GM21515 (cell line): ENCODE results near the gene SFXN4.
"Not testable (repeated sequence)": the region's sequence is repeated elsewhere in the genome, so short reads cannot be mapped to it uniquely, and the experiment has no call there.

Source experiments
- ATAC-seq: cut with Tn5 transposase; IDR thresholded peaks from one replicate; pipeline ENCODE4 v1.9.1; 2021; ENCODE audit not compliant: unreplicated experiment

Gene SFXN4

DNA sequence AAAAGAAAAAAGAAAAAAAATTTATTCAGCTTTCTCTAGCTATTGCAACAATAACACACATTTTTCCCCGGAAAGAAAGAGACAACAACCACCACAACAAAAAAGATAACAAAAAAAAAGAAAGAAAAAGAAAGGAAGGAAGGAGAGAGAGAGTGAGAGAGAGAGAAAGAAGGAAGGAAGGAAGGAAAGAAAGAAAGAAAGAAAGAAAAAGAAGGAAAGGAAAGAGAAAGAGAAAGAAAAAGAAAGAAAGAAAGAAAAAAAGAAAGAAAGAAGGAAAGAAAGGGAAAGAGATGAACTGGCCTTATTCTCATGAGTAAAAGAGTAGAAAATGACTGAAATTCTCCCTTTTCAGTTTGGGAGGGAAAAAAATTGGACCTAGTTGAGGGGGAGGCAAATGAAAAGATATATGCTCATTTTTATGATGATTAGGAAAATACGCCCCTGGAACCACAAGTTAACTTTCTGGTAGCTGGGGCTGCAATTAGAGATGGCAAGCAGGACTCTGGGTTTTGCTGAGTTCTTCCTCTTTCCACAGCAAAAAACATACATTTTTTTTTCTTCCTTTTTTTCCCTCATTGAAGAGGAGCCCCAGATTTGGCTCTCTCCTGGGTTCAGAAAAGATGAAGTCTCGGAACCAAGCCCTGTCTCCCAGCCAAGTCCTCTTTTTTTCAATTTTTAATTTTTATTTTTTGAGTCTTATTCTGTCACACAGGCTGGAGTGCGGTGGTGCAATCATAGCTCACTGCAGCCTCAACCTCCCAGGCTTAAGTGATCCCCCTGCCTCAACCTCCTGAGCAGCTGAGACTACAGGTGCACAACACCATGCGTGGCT, 25.7 kb upstream of the SFXN4 start:
- ATAC-seq: no peak

- ATAC-seq: no peak
These were observed 24.8 kb upstream of the SFXN4 start for GRCh38 chr10:119190353-119190752.

DNA sequence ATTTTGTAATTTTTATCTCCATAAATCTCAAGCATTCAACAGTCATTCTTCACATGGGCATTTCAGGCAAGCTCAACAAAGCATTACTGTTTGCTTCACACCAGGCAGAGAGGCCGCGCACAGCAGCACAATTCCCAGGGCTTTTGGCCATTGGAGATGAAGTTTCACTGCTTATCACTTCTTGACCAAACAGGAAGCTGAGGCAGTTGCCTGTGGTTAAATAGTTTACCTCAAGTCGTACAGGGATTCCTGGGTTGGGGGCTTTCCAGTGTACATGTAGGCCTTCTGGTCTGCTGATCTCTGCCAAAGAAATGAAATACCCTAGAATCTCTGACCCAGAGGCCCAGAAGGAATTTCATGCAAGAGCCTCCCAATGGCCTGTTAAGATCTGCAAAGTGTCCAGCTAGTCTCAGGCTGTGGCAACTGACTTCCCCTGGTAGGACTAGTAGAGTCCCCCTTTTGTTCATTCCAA, 24.3 kb upstream of the SFXN4 start:
- no peak for ATAC-seq

DNA sequence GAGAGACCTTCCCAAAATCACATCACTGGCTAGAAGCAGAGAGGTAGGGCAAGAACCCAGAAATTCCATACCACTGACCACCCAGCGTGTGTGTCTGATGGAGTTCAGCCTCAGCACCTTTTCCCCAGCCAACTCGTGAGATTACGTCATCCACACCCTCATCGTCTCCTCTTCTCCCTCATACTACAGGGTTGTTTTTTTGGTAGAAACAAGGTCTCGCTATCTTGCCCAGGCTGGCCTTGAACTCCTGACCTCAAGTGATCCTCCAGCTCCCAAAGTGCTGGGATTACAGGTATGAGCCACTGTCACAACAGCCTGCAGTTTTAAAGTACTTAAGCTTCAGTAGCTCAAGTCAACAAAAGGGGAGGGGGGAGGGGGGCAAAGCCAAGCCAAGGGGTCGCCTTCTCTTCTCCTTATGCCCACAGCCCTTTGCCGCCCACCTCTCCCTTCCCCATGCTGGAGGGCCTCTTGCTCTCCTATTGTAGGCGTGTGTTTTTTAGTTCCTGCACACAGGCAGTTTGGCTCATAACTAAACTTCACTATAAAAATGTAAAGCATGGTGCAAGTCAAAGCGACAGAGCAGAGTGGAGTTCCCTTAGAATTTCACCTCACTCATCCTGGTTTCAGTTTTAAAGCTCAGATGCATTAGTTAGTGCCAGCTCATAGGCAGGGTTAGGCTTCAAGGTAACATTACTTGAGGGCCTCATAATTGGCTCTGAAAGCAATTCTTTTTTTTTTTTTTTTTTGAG, 18.3 kb upstream of the SFXN4 start:
- no peak for ATAC-seq

GRCh38 chr10:119180850-119181400, 15.4 kb upstream of the SFXN4 start:
- ATAC-seq: not testable (repeated sequence)

GRCh38 chr10:119178372-119179119, 13.0 kb upstream of the SFXN4 start, which contains the start of gene PRDX3:
PRDX3 (minus strand) TSS chr10:119178812; CDS start chr10:119178790, 22 bp downstream.
- ATAC-seq: peak; percentile 88

DNA sequence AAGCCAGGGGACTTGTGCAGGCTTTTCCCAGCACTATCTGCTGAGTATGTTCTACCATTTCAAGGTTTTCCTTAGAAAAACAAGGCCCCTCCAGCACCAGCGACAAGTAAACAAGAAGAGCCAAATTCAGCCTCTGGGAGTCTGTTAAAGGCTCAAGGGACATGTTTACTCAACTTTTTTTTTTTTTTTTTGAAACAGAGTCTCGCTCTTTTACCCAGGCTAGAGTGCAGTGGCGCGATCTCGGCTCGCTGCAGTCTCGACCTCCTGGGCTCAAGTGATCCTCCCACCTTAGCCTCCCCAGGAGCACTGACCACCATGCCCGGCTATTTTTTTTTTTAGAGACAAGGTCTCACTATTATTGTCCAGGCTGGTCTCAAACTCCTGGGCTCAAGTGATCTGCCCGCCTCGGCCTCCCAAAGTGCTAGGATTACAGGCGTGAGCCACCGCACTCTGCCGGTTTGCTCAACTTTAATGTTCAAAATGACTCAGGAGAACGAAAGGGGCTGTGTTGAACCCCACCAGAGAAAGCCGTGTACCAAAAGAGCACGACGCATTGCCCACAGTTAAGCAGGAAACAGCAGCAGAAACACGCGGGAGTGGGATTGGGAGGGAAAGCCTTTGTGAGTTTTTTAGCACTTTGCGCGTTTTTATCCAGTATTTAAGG, 12.3 kb upstream of the SFXN4 start:
- peak; percentile 17 for ATAC-seq

- no peak for ATAC-seq
These were observed 10.7 kb upstream of the SFXN4 start for GRCh38 chr10:119176166-119176565.

DNA sequence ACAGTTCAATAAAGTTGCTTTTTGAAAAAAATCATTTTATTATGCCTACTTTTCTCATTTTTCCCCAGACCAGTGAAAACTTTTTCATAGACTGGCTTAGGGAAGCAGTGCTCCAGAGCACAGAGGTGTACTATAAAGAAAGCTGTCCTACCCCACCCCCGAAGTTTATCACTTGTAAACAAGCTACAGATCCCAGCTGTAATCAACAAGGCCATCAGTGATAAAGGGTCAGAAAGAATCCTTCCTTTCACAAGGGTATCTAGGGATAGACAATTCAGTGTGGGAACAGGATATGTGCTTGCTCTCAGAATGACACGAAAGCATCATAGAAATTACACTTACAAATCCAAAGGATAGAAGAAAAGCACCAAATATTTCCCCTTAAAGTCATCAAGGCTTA, 8.6 kb upstream of the SFXN4 start:
- no peak for ATAC-seq

DNA sequence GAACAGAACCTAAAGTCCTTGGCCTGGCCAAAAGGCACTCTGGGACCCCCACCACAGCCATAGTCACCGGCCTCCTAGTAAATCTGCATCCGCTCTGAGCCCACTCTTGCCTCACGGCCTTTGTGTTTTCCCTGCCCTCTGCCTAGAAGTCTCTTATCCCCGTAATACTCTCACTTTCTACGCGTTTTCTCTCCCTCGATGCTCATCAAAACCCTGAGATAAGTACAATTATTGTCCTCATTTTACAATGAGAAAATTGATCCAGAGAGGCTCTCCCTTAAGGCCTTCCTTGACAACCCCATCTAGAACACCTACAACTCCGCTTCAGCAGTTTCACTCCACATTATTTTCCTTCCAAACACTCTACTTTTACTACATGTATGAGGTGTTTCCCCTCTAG, 1.5 kb upstream of the SFXN4 start:
- ATAC-seq: no peak

GRCh38 chr10:119166564-119166963, 1.1 kb upstream of the SFXN4 start:
- ATAC-seq: no peak

DNA sequence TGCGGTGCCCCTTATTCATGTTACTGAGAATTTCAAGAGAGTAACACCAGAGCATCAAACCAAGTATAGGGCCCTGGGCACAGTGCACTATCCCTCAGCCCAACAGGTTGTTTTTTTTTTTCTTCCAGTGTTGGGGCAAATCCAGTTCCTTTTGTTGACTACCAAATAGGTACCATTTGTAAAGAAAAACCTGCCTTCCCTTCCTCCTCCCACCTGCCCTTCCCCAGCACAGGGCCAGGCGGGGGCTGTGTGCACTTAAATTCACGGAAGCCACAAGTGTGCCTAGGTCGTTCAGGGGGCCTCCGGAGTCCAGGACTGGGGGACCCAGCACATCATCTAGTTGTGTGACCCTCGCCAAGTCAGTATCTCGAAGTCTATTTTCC, 595 bp upstream of the SFXN4 start:
- ATAC-seq: no peak

GRCh38 chr10:119162452-119163092, 2.9 kb downstream of the SFXN4 start:
- ATAC-seq: no peak

- no peak for ATAC-seq
These were observed 3.6 kb downstream of the SFXN4 start for GRCh38 chr10:119161680-119162451.

GRCh38 chr10:119159332-119159731, 6.2 kb downstream of the SFXN4 start:
- no peak for ATAC-seq

DNA sequence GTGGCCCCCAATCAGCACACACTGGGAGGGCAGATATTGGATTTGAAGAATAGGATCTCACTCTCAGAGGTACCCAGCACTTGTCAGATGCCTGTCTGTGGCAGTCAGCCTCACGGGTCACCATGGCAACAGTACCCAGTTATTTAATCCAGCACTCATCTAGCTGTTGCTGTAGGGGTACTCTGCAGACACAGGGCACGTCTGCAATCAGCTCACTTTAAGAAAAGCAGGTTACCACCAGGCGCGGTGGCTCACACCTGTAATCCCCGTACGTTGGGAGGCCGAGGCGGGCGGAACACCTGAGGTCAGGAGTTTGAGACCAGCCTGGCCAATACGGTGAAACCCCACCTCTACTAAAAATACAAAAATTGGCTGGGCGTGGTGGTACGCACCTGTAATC, 11.9 kb downstream of the SFXN4 start:
- no peak for ATAC-seq

DNA sequence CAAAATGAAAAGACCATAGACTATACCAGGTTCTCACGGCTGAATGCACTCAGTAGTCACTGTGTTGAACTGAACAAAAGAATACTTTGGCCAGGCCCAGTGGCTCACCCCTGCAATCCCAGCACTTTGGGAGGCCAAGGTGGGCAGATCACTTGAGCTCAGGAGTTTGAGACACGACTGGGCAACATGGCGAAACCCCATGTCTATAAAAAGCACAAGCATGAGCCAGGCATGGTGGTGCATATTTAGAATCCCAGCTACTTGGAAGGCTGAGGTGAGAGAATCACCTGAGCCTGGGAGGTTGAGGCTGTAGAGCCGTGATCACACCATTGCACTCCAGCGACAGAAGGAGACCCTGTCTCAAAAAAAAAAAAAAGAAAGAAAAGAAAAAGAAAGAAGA, 12.5 kb downstream of the SFXN4 start:
- ATAC-seq: no peak

GRCh38 chr10:119151601-119152000, 13.9 kb downstream of the SFXN4 start:
- ATAC-seq: not testable (repeated sequence)

- ATAC-seq: no peak
These were observed 15.8 kb downstream of the SFXN4 start for GRCh38 chr10:119149729-119150128.
